ENCODE measurements around the gene FGF19.

FGF19 gene

GRCh38 chr11:69704508-69705253 is 859 bp upstream of the FGF19 start:
- TF ChIP-seq GABPA (IDR thresholded peaks at IDR 0.05; ENCODE audit: low read depth), result no peak
- TF ChIP-seq CTCF (IDR thresholded peaks at IDR 0.05; ENCODE audit: insufficient read depth, low read length), result no peak
- no peak for TF ChIP-seq POLR2AphosphoS5 (IDR thresholded peaks at IDR 0.05; ENCODE audit: low read depth)
- TF ChIP-seq REST (IDR thresholded peaks at IDR 0.05; ENCODE audit: insufficient replicate concordance, low read depth), result no peak
- no peak for TF ChIP-seq SPI1 (IDR thresholded peaks at IDR 0.05; ENCODE audit: borderline replicate concordance, low read depth)
- no peak overlapping the region for H3K4me3 ChIP-seq (replicated peaks; ENCODE audit: insufficient read depth, low read length)
- peaks cover 55% of the 10 kb centered on the region for H3K27me3 ChIP-seq (ENCODE audit: insufficient read depth, poor library complexity, severe bottlenecking)
- DNase-seq (ENCODE audit: low read depth in 1 of 2, low spot score in 1 of 2), result no peak
- H3K27ac ChIP-seq (replicated peaks), result no peak overlapping the region

- Histone ChIP-seq H3K27me3 (ENCODE audit: insufficient read depth, poor library complexity, severe bottlenecking) (peaks cover 63% of the 10 kb centered on the region), H3K4me3 (replicated peaks; ENCODE audit: insufficient read depth, low read length) (no peak overlapping the region), H3K27ac (replicated peaks) (no peak overlapping the region)
- DNase-seq (ENCODE audit: low read depth in 1 of 2, low spot score in 1 of 2), result no peak
- no peak for TF ChIP-seq POLR2AphosphoS5 (IDR thresholded peaks at IDR 0.05; ENCODE audit: low read depth)
- TF ChIP-seq GABPA (IDR thresholded peaks at IDR 0.05; ENCODE audit: low read depth), result no peak
- TF ChIP-seq CTCF (IDR thresholded peaks at IDR 0.05; ENCODE audit: insufficient read depth, low read length), result no peak
- no peak for TF ChIP-seq SPI1 (IDR thresholded peaks at IDR 0.05; ENCODE audit: borderline replicate concordance, low read depth)
- TF ChIP-seq REST (IDR thresholded peaks at IDR 0.05; ENCODE audit: insufficient replicate concordance, low read depth), result no peak
Measured at GRCh38 chr11:69703453-69703767, 412 bp downstream of the FGF19 start.

- no peak for TF ChIP-seq CTCF (IDR thresholded peaks at IDR 0.05; ENCODE audit: insufficient read depth, low read length)
- TF ChIP-seq GABPA (IDR thresholded peaks at IDR 0.05; ENCODE audit: low read depth), result no peak
- TF ChIP-seq POLR2AphosphoS5 (IDR thresholded peaks at IDR 0.05; ENCODE audit: low read depth), result no peak
- no peak for TF ChIP-seq SPI1 (IDR thresholded peaks at IDR 0.05; ENCODE audit: borderline replicate concordance, low read depth)
- no peak for TF ChIP-seq REST (IDR thresholded peaks at IDR 0.05; ENCODE audit: insufficient replicate concordance, low read depth)
- Histone ChIP-seq H3K27ac (replicated peaks) (no peak overlapping the region), H3K27me3 (ENCODE audit: insufficient read depth, poor library complexity, severe bottlenecking) (peaks cover 65% of the 10 kb centered on the region), H3K4me3 (replicated peaks; ENCODE audit: insufficient read depth, low read length) (no peak overlapping the region)
- DNase-seq (ENCODE audit: low read depth in 1 of 2, low spot score in 1 of 2), result no peak
Measured at GRCh38 chr11:69702769-69703452, 911 bp downstream of the FGF19 start.
